Astrocyte (in vitro differentiated cells and primary cell): ENCODE measurements around the gene ARL2BP.

Experiments used
- EZH2 ChIP-seq: IDR thresholded peaks from 2 replicates; pipeline ENCODE4 v1.6.1; 2012; ENCODE audit warnings: mild to moderate bottlenecking, low read length, inconsistent platforms; ENCODE audit not compliant: insufficient read depth
- TF ChIP-seq, protein P1 (sequence below): IDR thresholded peaks from 2 replicates; pipeline ENCODE4 v1.5.1; 2011; ENCODE audit warnings: low read depth, mild to moderate bottlenecking, inconsistent platforms, low read length, moderate library complexity; ENCODE audit not compliant: insufficient read depth

GRCh38 chr16:57261806-57262205, 16.7 kb downstream of the ARL2BP start:
- TF ChIP-seq, protein P1, sequence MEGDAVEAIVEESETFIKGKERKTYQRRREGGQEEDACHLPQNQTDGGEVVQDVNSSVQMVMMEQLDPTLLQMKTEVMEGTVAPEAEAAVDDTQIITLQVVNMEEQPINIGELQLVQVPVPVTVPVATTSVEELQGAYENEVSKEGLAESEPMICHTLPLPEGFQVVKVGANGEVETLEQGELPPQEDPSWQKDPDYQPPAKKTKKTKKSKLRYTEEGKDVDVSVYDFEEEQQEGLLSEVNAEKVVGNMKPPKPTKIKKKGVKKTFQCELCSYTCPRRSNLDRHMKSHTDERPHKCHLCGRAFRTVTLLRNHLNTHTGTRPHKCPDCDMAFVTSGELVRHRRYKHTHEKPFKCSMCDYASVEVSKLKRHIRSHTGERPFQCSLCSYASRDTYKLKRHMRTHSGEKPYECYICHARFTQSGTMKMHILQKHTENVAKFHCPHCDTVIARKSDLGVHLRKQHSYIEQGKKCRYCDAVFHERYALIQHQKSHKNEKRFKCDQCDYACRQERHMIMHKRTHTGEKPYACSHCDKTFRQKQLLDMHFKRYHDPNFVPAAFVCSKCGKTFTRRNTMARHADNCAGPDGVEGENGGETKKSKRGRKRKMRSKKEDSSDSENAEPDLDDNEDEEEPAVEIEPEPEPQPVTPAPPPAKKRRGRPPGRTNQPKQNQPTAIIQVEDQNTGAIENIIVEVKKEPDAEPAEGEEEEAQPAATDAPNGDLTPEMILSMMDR: no peak
- no peak for TF ChIP-seq EZH2
